CD4-positive, alpha-beta T cell treated with Interleukin-17A for 4 hours (primary cell): ENCODE data around the gene TSPO.
"Not testable (repeated sequence)": the region's sequence is repeated elsewhere in the genome, so short reads cannot be mapped to it uniquely, and the experiment has no call there.

Source experiments
- DNase-seq: peaks from one replicate; pipeline ENCODE4 v3.0.0-alpha.2; 2020; ENCODE audit warnings: mixed read lengths

TSPO gene

GRCh38 chr22:43131773-43132501, 19.4 kb upstream of the TSPO start:
- DNase-seq, result no peak

GRCh38 chr22:43133401-43133800, 18.0 kb upstream of the TSPO start:
- DNase-seq, result no peak

- DNase-seq, result no peak
Observed at GRCh38 chr22:43134553-43134952, 16.8 kb upstream of the TSPO start.

GRCh38 chr22:43135565-43135964, 15.8 kb upstream of the TSPO start:
- no peak for DNase-seq

GRCh38 chr22:43136255-43136654, 15.1 kb upstream of the TSPO start:
- DNase-seq, result peak; percentile 65

- DNase-seq, result no peak
Observed at GRCh38 chr22:43136801-43137200, 14.6 kb upstream of the TSPO start.

GRCh38 chr22:43142880-43143562, 8.3 kb upstream of the TSPO start, which contains the start of gene MCAT:
Gene MCAT (minus strand): TSS chr22:43143398. CDS start chr22:43143348, 50 bp downstream.
- peak; percentile 84 for DNase-seq

- no peak for DNase-seq
Observed at GRCh38 chr22:43144949-43145348, 6.4 kb upstream of the TSPO start.

GRCh38 chr22:43145371-43145770, 6.0 kb upstream of the TSPO start:
- not testable (repeated sequence) for DNase-seq

- not testable (repeated sequence) for DNase-seq
Observed at GRCh38 chr22:43146332-43146731, 5.0 kb upstream of the TSPO start.

GRCh38 chr22:43147821-43148220, 3.5 kb upstream of the TSPO start:
- no peak for DNase-seq

GRCh38 chr22:43148581-43148980, 2.8 kb upstream of the TSPO start:
- DNase-seq, result no peak

GRCh38 chr22:43150731-43151206, 590 bp upstream of the TSPO start:
- no peak for DNase-seq

GRCh38 chr22:43152003-43152356, 621 bp downstream of the TSPO start:
- DNase-seq, result no peak

- peak; percentile 77 for DNase-seq
Observed at GRCh38 chr22:43152357-43153071, 1.2 kb downstream of the TSPO start.

GRCh38 chr22:43153899-43154298, 2.5 kb downstream of the TSPO start:
- DNase-seq, result no peak

- DNase-seq, result no peak
Observed at GRCh38 chr22:43154887-43155536, 3.7 kb downstream of the TSPO start.

- no peak for DNase-seq
Observed at GRCh38 chr22:43155789-43156188, 4.4 kb downstream of the TSPO start.

- no peak for DNase-seq
Observed at GRCh38 chr22:43156413-43156812, 5.1 kb downstream of the TSPO start.

GRCh38 chr22:43157874-43158546, 6.7 kb downstream of the TSPO start:
- no peak for DNase-seq

GRCh38 chr22:43158778-43159483, 7.6 kb downstream of the TSPO start:
- DNase-seq, result no peak
